GM19023 (cell line): ENCODE data around the gene FIG4.
"Not testable (repeated sequence)": the region's sequence is repeated elsewhere in the genome, so short reads cannot be mapped to it uniquely, and the experiment has no call there.

ENCODE experiments used
- ATAC-seq: cut with Tn5 transposase; IDR thresholded peaks from one replicate; pipeline ENCODE4 v1.9.1; 2021; ENCODE audit warnings: mild to moderate bottlenecking, moderate library complexity; ENCODE audit not compliant: unreplicated experiment

Gene FIG4

GRCh38 chr6:109701774-109702173, 10.7 kb downstream of the FIG4 start:
- no peak for ATAC-seq

GRCh38 chr6:109702791-109703190, 11.7 kb downstream of the FIG4 start:
- no peak for ATAC-seq

- peak; percentile 93 for ATAC-seq
These were observed 14.2 kb downstream of the FIG4 start for GRCh38 chr6:109705258-109705657.

- ATAC-seq = no peak
These were observed 15.4 kb downstream of the FIG4 start for GRCh38 chr6:109706513-109706912.

- not testable (repeated sequence) for ATAC-seq
These were observed 17.0 kb downstream of the FIG4 start for GRCh38 chr6:109708099-109708498.

- no peak for ATAC-seq
These were observed 22.0 kb downstream of the FIG4 start for GRCh38 chr6:109713097-109713496.

- ATAC-seq = no peak
These were observed 23.1 kb downstream of the FIG4 start for GRCh38 chr6:109714166-109714565.

GRCh38 chr6:109714611-109715010, 23.5 kb downstream of the FIG4 start:
- ATAC-seq = no peak

GRCh38 chr6:109715616-109716015, 24.5 kb downstream of the FIG4 start:
- no peak for ATAC-seq

- no peak for ATAC-seq
These were observed 26.9 kb downstream of the FIG4 start for GRCh38 chr6:109717971-109718370.

GRCh38 chr6:109718991-109719390, 27.9 kb downstream of the FIG4 start:
- ATAC-seq = no peak

GRCh38 chr6:109720311-109720710, 29.2 kb downstream of the FIG4 start:
- ATAC-seq = no peak

- ATAC-seq = no peak
These were observed 30.9 kb downstream of the FIG4 start for GRCh38 chr6:109722011-109722410.

- ATAC-seq = no peak
These were observed 31.6 kb downstream of the FIG4 start for GRCh38 chr6:109722564-109723254.

- not testable (repeated sequence) for ATAC-seq
These were observed 34.2 kb downstream of the FIG4 start for GRCh38 chr6:109725250-109725649.

- no peak for ATAC-seq
These were observed 45.4 kb downstream of the FIG4 start for GRCh38 chr6:109736273-109737025.

GRCh38 chr6:109738255-109738654, 47.2 kb downstream of the FIG4 start:
- ATAC-seq = no peak

GRCh38 chr6:109738667-109739066, 47.6 kb downstream of the FIG4 start:
- ATAC-seq = no peak

- no peak for ATAC-seq
These were observed 48.6 kb downstream of the FIG4 start for GRCh38 chr6:109739686-109740085.

GRCh38 chr6:109740787-109741186, 49.7 kb downstream of the FIG4 start:
- ATAC-seq = no peak

GRCh38 chr6:109743739-109744138, 52.6 kb downstream of the FIG4 start:
- no peak for ATAC-seq

GRCh38 chr6:109744779-109745178, 53.7 kb downstream of the FIG4 start:
- ATAC-seq = not testable (repeated sequence)
